Activated naive CD8-positive, alpha-beta T cell treated with anti-CD3 and anti-CD28 coated beads, Interleukin-2, amount 50 U/mL, for 24 hours (primary cell): Measurements from ENCODE around the gene LMNA.
A peak's percentile ranks its signal among the peaks of the same experiment; 100 is the strongest.
"Not testable (repeated sequence)": the region's sequence is repeated elsewhere in the genome, so short reads cannot be mapped to it uniquely, and the experiment has no call there.

Source experiments
- ATAC-seq: fragments of 150-1000 bp; cut with Tn5 transposase; one replicate; pipeline ENCODE4 v1.10.0; 2021
- DNase-seq: peaks from one replicate; pipeline ENCODE4 v3.0.0; 2021
- H3K27ac Mint-ChIP-seq: one replicate; pipeline ENCODE4 v1.8.0; 2021; ENCODE audit warnings: mild to moderate bottlenecking, mixed read lengths
- H3K27me3 Mint-ChIP-seq: one replicate; pipeline ENCODE4 v1.8.0; 2021; ENCODE audit warnings: mixed read lengths
- H3K36me3 Mint-ChIP-seq: one replicate; pipeline ENCODE4 v1.8.0; 2021; ENCODE audit warnings: low read depth, mixed read lengths
- H3K4me1 Mint-ChIP-seq: one replicate; pipeline ENCODE4 v1.8.0; 2021; ENCODE audit warnings: mixed read lengths
- H3K4me3 Mint-ChIP-seq: one replicate; pipeline ENCODE4 v1.8.0; 2021; ENCODE audit warnings: mild to moderate bottlenecking, moderate library complexity, mixed read lengths
- H3K9me3 Mint-ChIP-seq: one replicate; pipeline ENCODE4 v1.8.0; 2021; ENCODE audit warnings: mixed read lengths

The LMNA gene

DNA sequence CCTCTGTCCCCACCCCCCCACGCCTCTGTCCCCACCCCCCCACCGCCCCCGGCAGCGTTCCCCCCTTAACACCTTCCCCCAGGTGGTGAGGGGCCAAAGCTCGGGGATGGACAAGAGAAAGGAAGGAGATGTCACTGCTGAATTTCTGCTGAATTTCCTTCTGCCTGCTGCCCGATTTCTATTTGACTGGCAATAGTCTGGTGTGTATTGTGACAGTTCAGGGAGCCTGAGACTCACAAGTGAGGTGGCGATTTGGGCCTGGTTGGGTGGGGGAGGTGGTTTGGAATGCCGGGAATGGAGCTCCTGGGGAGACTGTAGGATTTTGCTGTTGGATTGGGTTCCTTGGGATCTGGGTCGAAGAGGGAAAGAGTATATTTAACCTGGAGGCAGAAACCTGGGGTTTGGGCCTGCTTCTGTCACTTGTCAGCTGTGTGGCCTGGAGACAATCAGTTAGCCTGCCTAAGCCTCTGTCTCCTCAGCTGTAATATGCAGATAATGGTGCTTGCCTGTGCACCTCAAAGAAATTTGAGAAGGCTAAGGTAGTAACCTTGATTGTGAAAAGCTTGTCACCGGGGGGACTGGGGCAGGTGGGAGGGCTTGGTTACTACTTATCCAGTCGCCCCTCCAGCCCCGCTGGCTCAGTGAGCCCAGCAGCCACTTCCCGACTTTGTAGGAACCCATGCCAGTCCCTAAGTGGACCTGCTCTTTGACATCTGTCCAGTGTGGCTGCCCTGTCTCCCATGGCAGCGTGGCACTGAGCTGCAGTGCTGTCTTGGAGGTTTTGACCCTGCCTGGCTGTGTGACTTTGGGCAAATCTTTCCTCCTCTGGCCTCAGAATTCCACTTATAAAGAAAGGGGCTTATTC, 7.7 kb upstream of the LMNA start:
- peak; percentile 21 for ATAC-seq

DNA sequence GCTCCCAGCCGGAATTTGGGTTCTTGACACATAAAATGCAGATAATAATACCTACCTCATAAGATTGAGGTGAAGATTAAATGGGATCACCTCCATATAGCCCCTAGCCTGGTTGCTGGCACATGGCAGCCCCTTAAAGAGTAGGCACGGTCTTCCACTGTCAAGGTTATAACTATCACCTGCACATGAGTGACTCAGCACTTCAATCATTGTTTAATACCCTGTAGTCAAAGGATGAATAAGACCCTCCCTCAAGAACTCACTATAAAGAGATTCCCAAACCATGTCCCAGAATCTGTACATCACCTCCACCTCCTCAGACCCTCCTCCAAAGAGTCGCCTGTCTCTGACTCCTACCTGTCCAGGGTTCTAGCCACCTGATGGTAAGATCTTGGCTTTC, 6.5 kb upstream of the LMNA start:
- ATAC-seq (no peak), DNase-seq (no peak)
- Mint-ChIP-seq H3K4me1 (peaks cover 67% of the 10 kb centered on the region), H3K27me3 (peaks cover 5% of the 10 kb centered on the region), H3K27ac (no peak overlapping the region), H3K4me3 (peak overlapping the region; percentile 81), H3K36me3 (peaks cover 3% of the 10 kb centered on the region), H3K9me3 (no peaks in the 10 kb centered on the region)

More for the DNA sequence above, 7.7 kb upstream of the LMNA start:
- H3K4me3 Mint-ChIP-seq, result peak overlapping the region; percentile 81
- peak overlapping the region; percentile 94 for H3K27ac Mint-ChIP-seq
- no peaks in the 10 kb centered on the region for H3K9me3 Mint-ChIP-seq
- peaks cover 4% of the 10 kb centered on the region for H3K27me3 Mint-ChIP-seq
- DNase-seq, result no peak
- H3K36me3 Mint-ChIP-seq, result peaks cover 3% of the 10 kb centered on the region
- peaks cover 73% of the 10 kb centered on the region for H3K4me1 Mint-ChIP-seq

DNA sequence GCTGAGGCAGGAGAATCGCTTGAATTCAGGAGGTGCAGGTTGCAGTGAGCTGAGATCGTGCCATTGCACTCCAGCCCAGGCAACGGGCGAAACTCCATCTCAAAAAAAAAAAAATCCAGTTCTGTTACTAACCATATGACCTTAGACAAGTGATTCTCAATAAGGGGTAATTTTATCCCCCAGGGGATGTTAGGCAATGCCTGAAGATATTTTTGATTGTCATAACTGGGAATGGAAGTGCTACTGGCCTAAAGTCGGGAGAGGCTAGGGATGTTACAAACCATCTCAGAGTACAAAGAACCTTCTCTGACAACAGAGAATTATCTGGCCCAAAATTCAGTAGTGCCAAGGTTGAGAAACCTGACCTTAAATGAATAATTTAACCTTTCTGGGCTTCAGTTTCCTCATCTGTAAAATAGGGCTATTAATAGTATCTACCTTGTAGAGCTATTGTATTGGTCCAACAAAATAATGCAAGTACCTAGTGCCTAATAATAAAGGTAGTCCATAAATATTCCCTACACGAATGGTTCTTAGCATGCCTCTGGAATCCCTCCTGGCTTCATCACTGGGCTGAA, 5.8 kb upstream of the LMNA start:
- Mint-ChIP-seq H3K27me3 (peaks cover 9% of the 10 kb centered on the region), H3K4me3 (peak overlapping the region; percentile 11), H3K9me3 (no peaks in the 10 kb centered on the region), H3K4me1 (peaks cover 67% of the 10 kb centered on the region), H3K27ac (no peak overlapping the region), H3K36me3 (peaks cover 3% of the 10 kb centered on the region)
- no peak for ATAC-seq
- DNase-seq, result no peak

DNA sequence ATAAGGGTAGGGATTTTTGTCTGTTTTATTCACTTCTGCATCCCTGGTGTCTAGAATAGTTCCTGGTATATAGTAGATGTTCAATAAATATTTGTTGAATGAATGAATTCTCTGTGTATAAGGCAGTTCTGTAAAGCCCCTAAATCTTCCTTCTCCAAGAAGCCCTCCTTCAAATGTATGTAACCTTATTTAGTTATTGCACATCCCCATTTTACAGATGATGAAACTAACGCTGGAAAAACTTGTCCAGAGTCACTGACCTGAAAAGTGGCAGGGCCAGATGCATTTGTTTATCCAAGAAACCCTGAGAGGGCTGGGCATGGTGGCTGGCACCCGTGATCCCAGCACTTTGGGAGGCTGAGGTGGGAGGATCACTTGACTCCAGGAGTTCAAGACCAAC, 4.3 kb upstream of the LMNA start:
- Mint-ChIP-seq H3K4me3 (no peak overlapping the region), H3K4me1 (peaks cover 64% of the 10 kb centered on the region), H3K27ac (no peak overlapping the region), H3K9me3 (no peaks in the 10 kb centered on the region), H3K36me3 (peaks cover 5% of the 10 kb centered on the region), H3K27me3 (peaks cover 13% of the 10 kb centered on the region)
- ATAC-seq (no peak), DNase-seq (no peak)

DNA sequence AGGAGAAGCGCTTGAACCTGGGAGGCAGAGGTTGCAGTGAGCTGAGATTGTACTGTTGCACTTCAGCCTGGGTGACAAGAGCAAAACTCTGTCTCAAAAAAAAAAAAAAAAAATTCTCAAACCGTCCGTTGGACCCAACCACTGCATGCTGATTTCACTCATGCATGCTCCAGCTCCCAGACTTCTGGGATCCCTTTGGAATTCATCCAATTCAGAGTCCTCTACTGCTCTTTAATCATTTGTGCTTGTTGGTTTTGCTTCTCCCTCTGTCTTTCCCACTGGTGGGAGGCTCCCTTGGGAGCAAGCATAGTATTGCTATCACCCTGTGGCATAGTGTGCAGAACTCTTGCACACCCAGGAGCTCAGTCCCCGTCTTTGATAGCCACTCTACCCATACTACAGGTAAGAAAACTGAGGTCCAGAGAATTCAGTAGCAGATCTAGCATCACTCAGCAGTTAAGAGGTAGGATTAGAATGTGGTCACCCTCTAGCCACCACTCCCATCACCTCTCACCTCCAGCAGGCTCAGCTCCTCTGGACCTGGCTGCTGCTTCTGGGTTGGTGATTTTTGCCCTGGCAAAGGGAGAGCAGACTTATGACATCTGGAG, 3.1 kb upstream of the LMNA start:
- ATAC-seq (no peak), DNase-seq (no peak)
- Mint-ChIP-seq H3K27me3 (peaks cover 19% of the 10 kb centered on the region), H3K4me3 (no peak overlapping the region), H3K4me1 (peaks cover 59% of the 10 kb centered on the region), H3K36me3 (peaks cover 12% of the 10 kb centered on the region), H3K27ac (no peak overlapping the region), H3K9me3 (no peaks in the 10 kb centered on the region)

DNA sequence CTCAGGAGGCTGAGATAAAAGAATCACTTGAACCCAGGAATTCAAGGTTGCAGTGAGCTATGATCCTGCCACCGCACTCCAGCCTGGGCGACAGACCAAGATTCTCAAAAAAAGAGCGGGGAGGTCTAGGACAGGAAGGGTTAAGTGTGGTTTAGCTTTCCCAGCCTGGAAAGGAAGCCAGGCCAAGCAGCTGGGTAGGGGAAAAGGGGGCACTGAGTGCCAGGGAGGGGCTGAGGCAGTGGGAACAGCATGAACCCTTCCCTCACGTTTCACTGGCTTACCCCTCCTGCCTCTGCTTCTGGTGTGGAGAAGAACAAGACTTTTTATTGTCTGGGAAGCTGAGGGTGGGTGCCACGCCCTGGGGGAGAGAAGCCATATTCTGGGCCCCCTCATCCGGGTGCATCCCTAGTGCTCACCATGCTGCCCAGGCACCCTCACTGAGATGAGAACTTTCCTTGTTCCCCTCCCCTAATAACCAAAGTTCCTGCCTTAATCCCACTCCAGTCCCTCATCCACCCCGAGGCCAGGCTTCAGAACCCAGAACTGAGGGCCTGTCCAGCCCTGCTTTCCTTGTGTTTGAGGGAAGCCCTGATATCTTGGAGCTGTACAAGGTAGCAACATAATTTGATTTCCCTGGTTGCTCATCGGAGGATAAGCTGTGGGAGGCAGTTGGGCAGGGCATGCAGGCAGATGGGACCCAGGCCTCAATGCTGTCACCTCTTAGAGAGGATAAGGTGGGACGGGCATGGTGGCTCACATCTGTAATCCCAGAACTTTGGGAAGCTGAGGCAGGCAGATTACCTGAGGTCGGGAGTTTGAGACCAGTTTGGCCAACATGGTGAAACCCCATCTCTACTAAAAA, 2.0 kb upstream of the LMNA start:
- Mint-ChIP-seq H3K9me3 (no peaks in the 10 kb centered on the region), H3K4me3 (no peak overlapping the region)

DNA sequence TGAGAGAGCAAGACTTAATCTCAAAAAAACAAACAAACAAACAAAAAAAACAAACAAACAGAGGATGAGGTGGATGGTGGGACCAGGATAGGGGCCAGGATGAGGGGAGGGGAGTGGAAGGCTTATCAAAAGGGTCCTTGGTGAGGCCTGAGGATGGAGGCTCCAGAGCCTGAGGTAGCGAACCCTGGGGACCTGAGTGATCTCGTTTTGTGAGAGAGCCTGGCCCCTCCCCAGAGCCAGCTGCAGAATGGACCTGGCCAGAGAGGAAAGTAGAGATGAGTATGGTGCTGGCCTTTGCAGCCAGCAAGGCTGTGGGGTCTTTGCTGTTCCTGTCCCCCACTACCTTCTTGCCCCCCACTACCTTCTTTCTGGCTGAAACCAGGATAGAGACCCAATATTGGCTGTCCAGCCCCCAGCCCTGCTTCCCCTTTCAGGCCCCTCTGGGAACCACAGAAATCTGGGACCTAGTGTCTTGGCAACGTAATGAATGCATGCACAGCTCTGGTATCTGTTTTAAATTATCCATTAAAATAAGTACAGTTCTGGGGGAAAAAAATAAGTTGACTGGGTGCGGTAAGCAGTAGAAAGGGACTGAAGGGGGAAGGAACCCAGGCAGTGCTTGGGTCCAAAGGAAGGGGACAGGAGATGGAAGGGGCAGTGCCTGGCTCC, 1.1 kb upstream of the LMNA start:
- Mint-ChIP-seq H3K4me1 (peaks cover 47% of the 10 kb centered on the region), H3K4me3 (peak overlapping the region; percentile 93), H3K27ac (peak overlapping the region; percentile 78), H3K27me3 (peaks cover 21% of the 10 kb centered on the region), H3K36me3 (peaks cover 17% of the 10 kb centered on the region), H3K9me3 (no peaks in the 10 kb centered on the region)
- DNase-seq (no peak), ATAC-seq (no peak)

More for the DNA sequence above, 2.0 kb upstream of the LMNA start:
- Mint-ChIP-seq H3K36me3 (peaks cover 12% of the 10 kb centered on the region), H3K27me3 (peaks cover 19% of the 10 kb centered on the region), H3K4me1 (peaks cover 52% of the 10 kb centered on the region), H3K27ac (peak overlapping the region; percentile 42)
- ATAC-seq (no peak), DNase-seq (no peak)

DNA sequence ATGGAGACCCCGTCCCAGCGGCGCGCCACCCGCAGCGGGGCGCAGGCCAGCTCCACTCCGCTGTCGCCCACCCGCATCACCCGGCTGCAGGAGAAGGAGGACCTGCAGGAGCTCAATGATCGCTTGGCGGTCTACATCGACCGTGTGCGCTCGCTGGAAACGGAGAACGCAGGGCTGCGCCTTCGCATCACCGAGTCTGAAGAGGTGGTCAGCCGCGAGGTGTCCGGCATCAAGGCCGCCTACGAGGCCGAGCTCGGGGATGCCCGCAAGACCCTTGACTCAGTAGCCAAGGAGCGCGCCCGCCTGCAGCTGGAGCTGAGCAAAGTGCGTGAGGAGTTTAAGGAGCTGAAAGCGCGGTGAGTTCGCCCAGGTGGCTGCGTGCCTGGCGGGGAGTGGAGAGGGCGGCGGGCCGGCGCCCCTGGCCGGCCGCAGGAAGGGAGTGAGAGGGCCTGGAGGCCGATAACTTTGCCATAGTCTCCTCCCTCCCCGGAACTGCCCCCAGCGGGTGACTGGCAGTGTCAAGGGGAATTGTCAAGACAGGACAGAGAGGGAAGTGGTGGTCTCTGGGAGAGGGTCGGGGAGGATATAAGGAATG, 505 bp downstream of the LMNA start:
- Mint-ChIP-seq H3K9me3 (no peaks in the 10 kb centered on the region), H3K36me3 (peaks cover 23% of the 10 kb centered on the region), H3K4me1 (peaks cover 49% of the 10 kb centered on the region), H3K27ac (peak overlapping the region; percentile 78), H3K27me3 (peaks cover 23% of the 10 kb centered on the region), H3K4me3 (peak overlapping the region; percentile 93)
- peak; percentile 1 for ATAC-seq
- DNase-seq, result peak; percentile 21

DNA sequence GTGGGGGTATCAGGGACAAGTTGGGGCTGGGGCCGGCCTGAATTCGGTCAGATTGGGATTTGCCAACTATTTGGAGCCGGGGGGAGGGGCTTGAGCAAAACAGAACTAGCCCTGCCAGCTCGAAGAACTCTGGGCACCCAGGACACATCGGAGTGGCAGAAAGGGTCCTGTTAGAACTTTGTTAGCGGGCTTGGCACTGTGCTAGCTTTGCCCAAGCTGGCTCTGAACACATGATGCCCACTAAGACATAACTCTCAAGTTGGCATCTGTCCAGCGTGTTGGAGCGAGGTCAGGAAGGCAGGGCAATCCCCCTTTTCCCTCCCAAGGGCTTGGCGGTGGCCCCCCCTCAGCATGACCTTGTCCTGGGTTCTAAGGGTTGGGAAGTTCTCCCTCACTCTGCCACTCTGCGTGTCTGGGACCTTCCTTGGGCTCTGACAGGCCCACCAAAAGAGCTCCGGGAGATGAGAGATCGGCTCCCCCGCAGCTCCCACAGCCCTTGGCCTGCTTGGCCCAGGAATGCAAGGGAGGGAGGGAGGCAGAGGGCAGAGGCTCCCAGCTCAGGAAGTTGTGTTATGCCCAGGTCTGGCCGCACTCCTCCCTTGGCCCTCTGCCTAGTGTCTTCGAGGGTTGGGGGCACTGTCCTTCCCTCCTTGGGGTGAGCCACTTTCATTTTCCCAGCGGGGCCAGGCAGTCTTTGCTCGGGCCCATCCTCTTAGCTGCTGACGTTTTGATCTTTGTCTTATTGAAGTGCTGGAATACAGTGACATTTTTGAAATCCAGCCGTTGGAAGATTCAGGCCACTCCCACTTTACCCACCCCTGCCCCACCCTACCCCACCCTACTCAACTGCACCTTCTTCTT, 1.2 kb downstream of the LMNA start:
- ATAC-seq, result no peak
- H3K4me3 Mint-ChIP-seq, result peak overlapping the region; percentile 93
- H3K27ac Mint-ChIP-seq, result peak overlapping the region; percentile 59
- peaks cover 23% of the 10 kb centered on the region for H3K27me3 Mint-ChIP-seq
- H3K4me1 Mint-ChIP-seq, result peaks cover 53% of the 10 kb centered on the region
- H3K9me3 Mint-ChIP-seq, result no peaks in the 10 kb centered on the region
- H3K36me3 Mint-ChIP-seq, result peaks cover 27% of the 10 kb centered on the region
- no peak for DNase-seq

DNA sequence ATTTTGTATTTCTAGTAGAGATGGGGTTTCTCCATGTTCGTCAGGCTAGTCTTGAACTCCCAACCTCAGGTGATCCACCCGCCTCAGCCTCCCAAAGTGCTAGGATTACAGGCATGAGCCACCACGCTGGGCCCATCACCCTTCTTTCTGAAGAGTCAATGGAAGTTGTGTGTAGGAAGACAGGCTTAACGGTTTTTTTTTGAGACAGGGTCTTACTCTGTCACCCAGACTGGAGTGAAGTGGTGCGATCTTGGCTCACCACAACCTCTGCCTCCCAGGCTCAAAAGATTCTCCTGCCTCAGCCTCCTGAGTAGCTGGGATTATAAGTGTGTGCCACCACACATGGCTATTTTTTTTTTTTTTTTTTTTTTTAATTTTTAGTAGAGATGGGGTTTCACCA, 2.2 kb downstream of the LMNA start:
- ATAC-seq, H3K9me3 Mint-ChIP-seq, DNase-seq, H3K27ac Mint-ChIP-seq: not testable (repeated sequence)
- Mint-ChIP-seq H3K36me3 (peaks cover 29% of the 10 kb centered on the region), H3K4me3 (peak overlapping the region; percentile 93), H3K4me1 (peaks cover 55% of the 10 kb centered on the region), H3K27me3 (peaks cover 23% of the 10 kb centered on the region)

DNA sequence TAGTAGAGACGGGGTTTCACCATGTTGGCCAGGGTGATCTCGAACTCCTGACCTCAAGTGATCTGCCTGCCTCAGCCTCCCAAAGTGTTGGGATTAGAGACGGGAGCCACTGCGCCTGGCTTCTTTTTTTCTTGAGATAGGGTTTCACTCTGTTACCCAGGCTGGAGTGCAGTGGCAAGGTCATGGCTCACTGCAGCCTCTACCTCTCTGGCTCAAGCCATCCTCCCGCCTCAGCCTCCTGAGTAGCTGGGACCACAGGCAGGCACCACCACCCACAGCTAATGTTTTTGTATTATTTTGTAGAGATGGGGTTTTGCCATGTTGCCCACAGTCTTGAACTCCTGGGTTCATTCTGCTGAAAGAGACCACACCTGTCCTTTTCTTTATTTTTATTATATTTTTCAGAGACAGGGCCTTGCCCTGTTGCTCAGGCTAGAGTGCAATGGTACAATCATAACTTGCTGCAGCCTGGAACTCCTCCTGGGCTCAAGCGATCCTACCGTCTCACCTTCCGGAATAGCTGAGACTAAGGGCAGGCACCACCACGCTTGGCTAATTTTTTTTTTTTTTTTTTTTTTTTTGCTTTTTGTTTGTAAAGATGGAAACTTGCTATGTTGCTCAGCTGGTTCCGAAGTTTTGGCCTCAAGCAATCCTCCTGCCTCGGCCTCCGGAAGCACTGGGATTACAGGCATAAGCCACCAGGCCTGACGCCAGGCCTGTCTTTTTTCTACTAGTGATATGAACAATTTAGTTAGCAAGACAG, 3.1 kb downstream of the LMNA start:
- Mint-ChIP-seq H3K4me3 (peak overlapping the region; percentile 93), H3K27me3 (peaks cover 21% of the 10 kb centered on the region), H3K36me3 (peaks cover 33% of the 10 kb centered on the region), H3K4me1 (peaks cover 59% of the 10 kb centered on the region), H3K27ac (no peak overlapping the region), H3K9me3 (no peaks in the 10 kb centered on the region)
- no peak for DNase-seq
- no peak for ATAC-seq

DNA sequence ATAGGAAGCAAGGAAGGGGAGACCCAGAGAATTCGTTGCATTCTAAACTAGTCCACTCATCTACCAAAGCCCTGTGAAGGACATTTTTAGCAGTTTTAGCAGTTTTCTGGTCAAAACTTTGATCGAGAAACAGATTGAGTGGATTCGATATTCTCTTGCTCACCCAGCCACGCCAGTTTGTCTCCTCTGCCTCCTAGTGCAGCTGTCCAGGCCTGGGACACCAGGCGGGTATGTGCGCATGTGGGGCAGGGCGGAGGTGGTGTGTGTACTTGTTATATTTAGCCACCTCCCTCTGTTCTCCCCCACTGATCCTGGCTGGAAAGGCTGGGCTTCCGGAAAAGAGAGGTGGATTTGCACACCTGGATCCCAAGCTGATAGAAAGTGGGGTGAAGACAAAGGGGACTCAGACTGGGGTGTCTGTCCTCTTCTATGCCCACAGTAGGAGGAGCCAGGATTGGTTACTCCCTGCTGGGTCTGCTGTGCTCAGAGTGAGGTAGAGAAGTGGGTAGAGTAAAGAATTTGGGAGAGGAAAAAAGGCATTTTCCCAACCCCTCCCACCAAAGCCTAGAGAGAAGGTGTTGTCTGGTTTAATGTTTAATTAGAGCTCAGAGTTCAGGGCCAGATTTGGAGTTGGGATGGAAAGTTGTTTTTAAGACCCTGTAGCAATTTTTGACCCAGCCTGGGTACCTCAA, 3.8 kb downstream of the LMNA start:
- ATAC-seq, result no peak
- H3K27me3 Mint-ChIP-seq, result peaks cover 16% of the 10 kb centered on the region
- no peak overlapping the region for H3K27ac Mint-ChIP-seq
- no peak for DNase-seq
- H3K4me1 Mint-ChIP-seq, result peaks cover 61% of the 10 kb centered on the region
- peaks cover 34% of the 10 kb centered on the region for H3K36me3 Mint-ChIP-seq
- peak overlapping the region; percentile 93 for H3K4me3 Mint-ChIP-seq
- H3K9me3 Mint-ChIP-seq, result no peaks in the 10 kb centered on the region
